Measurements from ENCODE around the gene BCOR.

DNA sequence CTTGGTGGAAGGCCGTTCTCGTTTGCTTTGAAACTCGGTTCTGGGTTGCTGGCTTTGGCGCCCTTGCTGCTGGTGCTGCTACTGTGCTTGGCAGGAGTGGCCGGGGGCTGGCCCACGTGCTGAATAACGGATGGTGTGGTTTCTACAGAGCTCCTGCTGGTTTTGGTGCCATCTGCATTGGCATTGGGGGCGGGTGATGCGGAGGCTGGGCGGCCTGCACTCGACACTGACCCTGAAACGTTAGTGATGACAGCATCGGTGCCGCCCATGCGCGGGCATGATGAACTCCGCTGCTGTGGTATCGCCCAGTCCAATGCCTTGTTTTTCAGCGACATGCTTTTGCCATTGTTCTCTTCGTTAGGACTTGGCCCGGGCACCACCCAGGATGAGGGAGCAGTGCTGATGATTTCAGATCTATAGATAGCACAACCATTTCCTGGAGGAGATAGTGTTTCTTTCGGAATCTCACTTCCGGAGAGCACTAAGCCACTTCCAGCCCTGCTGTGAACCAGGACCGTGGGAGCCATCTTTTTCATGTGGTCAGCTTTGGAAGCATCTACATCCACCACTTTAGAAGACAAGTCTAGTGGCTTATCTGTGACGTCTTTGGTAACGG, 24.2 kb downstream of the BCOR start:
- TF ChIP-seq, protein P1, sequence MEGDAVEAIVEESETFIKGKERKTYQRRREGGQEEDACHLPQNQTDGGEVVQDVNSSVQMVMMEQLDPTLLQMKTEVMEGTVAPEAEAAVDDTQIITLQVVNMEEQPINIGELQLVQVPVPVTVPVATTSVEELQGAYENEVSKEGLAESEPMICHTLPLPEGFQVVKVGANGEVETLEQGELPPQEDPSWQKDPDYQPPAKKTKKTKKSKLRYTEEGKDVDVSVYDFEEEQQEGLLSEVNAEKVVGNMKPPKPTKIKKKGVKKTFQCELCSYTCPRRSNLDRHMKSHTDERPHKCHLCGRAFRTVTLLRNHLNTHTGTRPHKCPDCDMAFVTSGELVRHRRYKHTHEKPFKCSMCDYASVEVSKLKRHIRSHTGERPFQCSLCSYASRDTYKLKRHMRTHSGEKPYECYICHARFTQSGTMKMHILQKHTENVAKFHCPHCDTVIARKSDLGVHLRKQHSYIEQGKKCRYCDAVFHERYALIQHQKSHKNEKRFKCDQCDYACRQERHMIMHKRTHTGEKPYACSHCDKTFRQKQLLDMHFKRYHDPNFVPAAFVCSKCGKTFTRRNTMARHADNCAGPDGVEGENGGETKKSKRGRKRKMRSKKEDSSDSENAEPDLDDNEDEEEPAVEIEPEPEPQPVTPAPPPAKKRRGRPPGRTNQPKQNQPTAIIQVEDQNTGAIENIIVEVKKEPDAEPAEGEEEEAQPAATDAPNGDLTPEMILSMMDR (CRISPR knock-in tag; IDR thresholded peaks at IDR 0.05) = no peak
- no peak for TF ChIP-seq STAT5B (CRISPR knock-in tag; IDR thresholded peaks at IDR 0.05)
- TF ChIP-seq, protein P2, sequence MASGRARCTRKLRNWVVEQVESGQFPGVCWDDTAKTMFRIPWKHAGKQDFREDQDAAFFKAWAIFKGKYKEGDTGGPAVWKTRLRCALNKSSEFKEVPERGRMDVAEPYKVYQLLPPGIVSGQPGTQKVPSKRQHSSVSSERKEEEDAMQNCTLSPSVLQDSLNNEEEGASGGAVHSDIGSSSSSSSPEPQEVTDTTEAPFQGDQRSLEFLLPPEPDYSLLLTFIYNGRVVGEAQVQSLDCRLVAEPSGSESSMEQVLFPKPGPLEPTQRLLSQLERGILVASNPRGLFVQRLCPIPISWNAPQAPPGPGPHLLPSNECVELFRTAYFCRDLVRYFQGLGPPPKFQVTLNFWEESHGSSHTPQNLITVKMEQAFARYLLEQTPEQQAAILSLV (CRISPR knock-in tag; IDR thresholded peaks at IDR 0.05; ENCODE audit: borderline replicate concordance) = no peak
- TF ChIP-seq JARID2 (CRISPR knock-in tag; IDR thresholded peaks at IDR 0.05; ENCODE audit: insufficient replicate concordance) = no peak
- TF ChIP-seq, protein P3, sequence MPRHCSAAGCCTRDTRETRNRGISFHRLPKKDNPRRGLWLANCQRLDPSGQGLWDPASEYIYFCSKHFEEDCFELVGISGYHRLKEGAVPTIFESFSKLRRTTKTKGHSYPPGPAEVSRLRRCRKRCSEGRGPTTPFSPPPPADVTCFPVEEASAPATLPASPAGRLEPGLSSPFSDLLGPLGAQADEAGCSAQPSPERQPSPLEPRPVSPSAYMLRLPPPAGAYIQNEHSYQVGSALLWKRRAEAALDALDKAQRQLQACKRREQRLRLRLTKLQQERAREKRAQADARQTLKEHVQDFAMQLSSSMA (CRISPR knock-in tag; IDR thresholded peaks at IDR 0.05) = no peak
